Psoas muscle (tissue), 8 donors: ENCODE measurements around the gene HSCB. TPM values are rescaled to one million over a fixed set of nuclear protein-coding genes. Genes with fewer than 3 reads are reported as not detected.

Experiments
- ATAC-seq, 4 donors: fragments of 200-7000 bp; cut with Tn5 transposase; one replicate each; pipeline ENCODE4 v1.9.1; 2020; ENCODE audit warnings: moderate library complexity in 3 of 4, mild to moderate bottlenecking in 2 of 4
- DNase-seq, 2 donors: peaks; one replicate each; pipeline ENCODE4 v3.0.0-alpha.2; 2020
- H3K27ac ChIP-seq: fragments of 200-600 bp; one replicate; pipeline ENCODE4 v1.8.0; 2022
- H3K27me3 ChIP-seq, 3 donors: fragments of 200-600 bp in 1 of 3; one replicate each; pipeline versions ENCODE4 v1.6.1 to v1.8.0; 2013 to 2022; ENCODE audit warnings: low read length in 2 of 3, mild to moderate bottlenecking in 2 of 3, moderate library complexity in 1 of 3; ENCODE audit not compliant: insufficient read depth in 3 of 3
- H3K36me3 ChIP-seq, 2 donors: fragments of 200-600 bp in 1 of 2; one replicate each; pipeline versions ENCODE4 v1.6.1 to v1.8.0; 2013 to 2022; ENCODE audit warnings: low read depth in 1 of 2, mild to moderate bottlenecking in 1 of 2, moderate library complexity in 1 of 2; ENCODE audit not compliant: insufficient read depth in 1 of 2
- H3K4me1 ChIP-seq: fragments of 200-600 bp; one replicate; pipeline ENCODE4 v1.8.0; 2022
- H3K4me3 ChIP-seq: fragments of 200-600 bp; one replicate; pipeline ENCODE4 v1.8.0; 2022; ENCODE audit warnings: mild to moderate bottlenecking
- H3K9me3 ChIP-seq: fragments of 200-600 bp; one replicate; pipeline ENCODE4 v1.8.0; 2022
- WGBS, 3 donors: extraction: QIAGEN DNeasy Blood & Tissue Kit; methylation state at CpG; one replicate each; pipeline versions ENCODE4 v1.1.6 to v1.1.7; 2013; 5-methylcytosine and 5-hydroxymethylcytosine counted together
- intact Hi-C, 2 donors: fragments of 100-400 bp; cut with DNase I; formaldehyde crosslinking; loops; one replicate each; pipeline versions ENCODE4 v1.11.0 to v1.14.2; 2022
- polyA plus RNA-seq, 3 donors: library from polyadenylated mRNA; stranded (reverse); fragments of 200-250 nt; gene quantifications; one replicate each; pipeline ENCODE4 v1.2.3, GENCODE V29; 2013
- total RNA-seq, 4 donors: library from RNA; stranded (reverse); fragmentation: NEBNext Ultra II Directional in 2 of 4; extraction: Animal tissue kit (Norgen Biotek cat#: 25700) in 2 of 4; gene quantifications; one replicate each; pipeline versions ENCODE4 v1.2.1 to v1.2.4, GENCODE V29; 2021 to 2023
- TF ChIP-seq, protein P1 (sequence below): fragments of 200-600 bp; IDR thresholded peaks from one replicate; pipeline ENCODE4 v1.8.0; 2022; ENCODE audit warnings: antibody characterized with exemption
- donor health status: healthy with polysubstance abuse.
- donor health status: DM: no; HTN: no; CAD: no; lungs with moderate emphysema.
- donor health status: Bipolar disorder and iron deficiency.
- donor health status: healthy.
- donor health status: DM: yes; HTN: yes; CAD: no.
- donor health status: DM: no; HTN: no; CAD: no.
- donor health status: DM: no; HTN: no; CAD: no.
- donor health status: DM: yes; HTN: yes; CAD: no.

Gene HSCB
- total and polyA plus RNA-seq, 7 donors = 10.3 to 26.5 (median 13.0) TPM

DNA sequence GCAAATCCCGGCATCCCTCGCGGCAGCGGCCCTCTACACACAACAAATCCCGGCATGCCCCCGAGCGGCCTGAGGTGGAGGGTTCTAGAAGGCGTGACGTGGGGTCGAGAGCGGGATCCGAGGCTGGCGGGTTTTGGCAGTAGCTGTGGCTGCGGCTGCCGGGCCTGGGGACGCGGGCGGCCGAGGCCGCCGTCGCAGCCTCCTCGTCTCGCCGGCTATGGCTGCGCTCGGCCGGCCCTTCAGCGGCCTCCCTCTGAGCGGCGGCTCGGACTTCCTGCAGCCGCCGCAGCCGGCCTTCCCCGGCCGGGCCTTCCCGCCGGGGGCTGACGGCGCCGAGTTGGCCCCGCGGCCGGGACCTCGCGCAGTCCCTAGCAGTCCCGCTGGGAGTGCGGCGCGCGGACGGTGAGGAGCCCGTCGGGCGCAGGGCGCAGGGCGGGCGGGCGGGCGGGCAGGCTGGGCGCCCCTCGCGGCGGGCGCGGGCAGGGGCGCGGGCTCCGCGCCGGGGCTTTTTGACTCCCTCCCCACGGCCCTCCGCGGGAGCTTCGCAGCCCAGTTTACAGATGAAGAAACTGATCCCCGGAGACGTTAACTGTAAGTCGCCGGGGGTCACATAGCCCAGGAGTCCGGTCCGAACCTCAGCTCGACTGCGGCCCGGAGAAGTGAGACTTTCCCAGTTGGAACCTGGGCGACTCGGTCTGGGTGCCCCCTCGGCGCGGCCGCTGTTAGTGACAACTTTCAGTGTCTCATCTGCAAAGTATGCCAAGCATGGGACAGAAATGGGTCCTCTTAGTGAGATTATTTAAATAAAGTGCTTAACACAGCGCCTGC, 31.0 kb downstream of the HSCB start, which contains the start of gene CCDC117:
Gene CCDC117 (plus strand): TSS at position 63 of the 828 bp plus-strand sequence. CDS start 155 bp downstream, at position 218.
- peaks cover 16% of the 10 kb centered on the region for H3K4me1 ChIP-seq
- peak; percentile 96 for ATAC-seq
- WGBS, 3 donors = 0% methylated on average over 37 to 92 of the region's 92 CpGs
- DNase-seq = peak; percentile 96 to 97
- peak within 1 kb of the TSS; percentile 96 for H3K27ac ChIP-seq
- H3K27me3 ChIP-seq = no peaks in the 10 kb centered on the region
- intact Hi-C loops = loop anchor here in 1 of 2 donors (2.0 kb wide), 1 partner anchor 28 kb away; the partner anchor contains the start of gene XBP1
- H3K36me3 ChIP-seq = peaks cover 0 to 34% of the 10 kb centered on the region in 2 donors
- H3K9me3 ChIP-seq = no peaks in the 10 kb centered on the region
- TF ChIP-seq, protein P1, sequence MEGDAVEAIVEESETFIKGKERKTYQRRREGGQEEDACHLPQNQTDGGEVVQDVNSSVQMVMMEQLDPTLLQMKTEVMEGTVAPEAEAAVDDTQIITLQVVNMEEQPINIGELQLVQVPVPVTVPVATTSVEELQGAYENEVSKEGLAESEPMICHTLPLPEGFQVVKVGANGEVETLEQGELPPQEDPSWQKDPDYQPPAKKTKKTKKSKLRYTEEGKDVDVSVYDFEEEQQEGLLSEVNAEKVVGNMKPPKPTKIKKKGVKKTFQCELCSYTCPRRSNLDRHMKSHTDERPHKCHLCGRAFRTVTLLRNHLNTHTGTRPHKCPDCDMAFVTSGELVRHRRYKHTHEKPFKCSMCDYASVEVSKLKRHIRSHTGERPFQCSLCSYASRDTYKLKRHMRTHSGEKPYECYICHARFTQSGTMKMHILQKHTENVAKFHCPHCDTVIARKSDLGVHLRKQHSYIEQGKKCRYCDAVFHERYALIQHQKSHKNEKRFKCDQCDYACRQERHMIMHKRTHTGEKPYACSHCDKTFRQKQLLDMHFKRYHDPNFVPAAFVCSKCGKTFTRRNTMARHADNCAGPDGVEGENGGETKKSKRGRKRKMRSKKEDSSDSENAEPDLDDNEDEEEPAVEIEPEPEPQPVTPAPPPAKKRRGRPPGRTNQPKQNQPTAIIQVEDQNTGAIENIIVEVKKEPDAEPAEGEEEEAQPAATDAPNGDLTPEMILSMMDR = peak; percentile 59
- H3K4me3 ChIP-seq = peak within 1 kb of the TSS; percentile 74

DNA sequence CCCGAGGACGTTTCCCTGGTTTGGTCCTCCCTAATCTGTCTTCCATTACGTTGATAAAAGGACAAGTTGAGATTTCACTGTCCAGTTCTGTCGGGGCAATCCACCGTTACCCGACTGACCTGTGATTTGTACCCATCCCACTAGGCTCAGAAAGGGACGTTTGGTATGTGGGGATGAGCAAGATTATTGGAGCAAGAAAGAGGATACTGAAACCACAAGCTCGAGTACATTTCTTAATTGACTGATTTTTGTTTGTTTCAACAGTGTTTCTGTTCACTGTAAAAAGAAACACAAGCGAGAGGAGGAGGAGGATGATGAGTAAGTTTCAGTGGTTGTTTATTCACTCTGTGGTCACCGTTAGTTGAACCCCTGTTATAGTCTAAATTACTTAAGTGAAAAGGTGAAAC, 31.6 kb downstream of the HSCB start:
- peak overlapping the region; percentile 96 for H3K27ac ChIP-seq
- TF ChIP-seq, protein P1 = no peak
- no peak for DNase-seq
- no peaks in the 10 kb centered on the region for H3K27me3 ChIP-seq
- H3K36me3 ChIP-seq = peaks cover 0 to 37% of the 10 kb centered on the region in 2 donors
- intact Hi-C loops = loop anchor here in 1 of 2 donors (2.0 kb wide), 1 partner anchor 27 kb away; the partner anchor contains the start of gene XBP1
- ATAC-seq = peak in 1 of 4 donors; percentile 2
- 3 to 5% (median 4%) methylated on average over 10 of the region's 10 CpGs for WGBS, 3 donors
- peak overlapping the region; percentile 74 for H3K4me3 ChIP-seq
- H3K9me3 ChIP-seq = no peaks in the 10 kb centered on the region
- H3K4me1 ChIP-seq = peaks cover 16% of the 10 kb centered on the region

DNA sequence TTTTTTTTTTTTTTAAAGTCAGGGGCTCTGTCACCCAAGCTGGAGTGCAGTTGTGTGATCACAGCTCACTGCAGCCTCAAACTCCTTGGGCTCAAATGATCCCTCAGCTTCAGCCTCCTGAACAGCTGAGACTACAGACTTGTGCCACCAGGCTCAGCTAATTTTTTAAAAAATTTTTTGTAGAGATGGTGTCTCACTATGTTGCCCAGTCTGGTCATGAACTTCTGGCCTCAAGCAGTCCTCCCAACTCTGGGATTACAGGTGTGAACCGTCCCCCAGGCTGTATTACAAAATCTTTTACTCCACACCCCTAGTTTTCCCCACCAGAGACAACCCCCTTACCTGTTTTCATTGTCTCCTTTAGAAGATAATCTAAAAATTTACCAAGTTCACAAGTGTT, 32.5 kb downstream of the HSCB start:
- Histone ChIP-seq H3K9me3 (no peaks in the 10 kb centered on the region), H3K4me3 (peak overlapping the region; percentile 74), H3K36me3 (peaks cover 0 to 37% of the 10 kb centered on the region in 2 donors), H3K4me1 (peaks cover 22% of the 10 kb centered on the region), H3K27ac (no peak overlapping the region), H3K27me3 (no peaks in the 10 kb centered on the region)
- DNase-seq (no peak), ATAC-seq (no peak)
- TF ChIP-seq, protein P1 = no peak
- intact Hi-C loops = no loop called here
- 86 to 95% (median 92%) methylated on average over 1 of the region's 1 CpG for WGBS, 3 donors

DNA sequence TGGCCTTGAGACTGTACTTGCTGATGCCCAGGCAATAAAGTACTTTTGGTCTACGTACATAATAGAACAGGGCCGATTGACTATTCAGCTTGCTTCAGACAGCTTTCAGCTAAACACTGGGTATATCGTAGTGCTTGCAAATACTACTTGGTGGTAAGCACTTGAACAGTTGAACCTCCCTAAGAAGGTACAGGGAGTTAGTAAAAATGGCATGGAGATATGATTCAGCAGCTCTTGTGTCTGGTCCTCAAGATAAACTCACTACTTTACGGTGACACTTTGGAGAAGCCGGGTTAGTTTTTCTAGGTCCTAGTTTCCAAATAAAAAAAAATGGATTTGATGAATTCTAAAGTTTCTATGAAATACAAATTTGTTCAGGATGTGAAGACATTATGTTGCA, 38.0 kb downstream of the HSCB start:
- DNase-seq (no peak), ATAC-seq (peak; percentile 15 to 52 (median 34))
- H3K27ac ChIP-seq = peak overlapping the region; percentile 54
- H3K9me3 ChIP-seq = no peaks in the 10 kb centered on the region
- no peaks in the 10 kb centered on the region for H3K27me3 ChIP-seq
- intact Hi-C loops = no loop called here
- 78 to 87% (median 80%) methylated on average over 5 of the region's 5 CpGs for WGBS, 3 donors
- TF ChIP-seq, protein P1 = no peak
- peaks cover 18% of the 10 kb centered on the region for H3K4me1 ChIP-seq
- peaks cover 13 to 71% of the 10 kb centered on the region in 2 donors for H3K36me3 ChIP-seq
- H3K4me3 ChIP-seq = no peak overlapping the region
